Measurements from ENCODE around the gene MBOAT2. TPM values are rescaled to one million over a fixed set of nuclear protein-coding genes. Genes with fewer than 3 reads are reported as not detected.
"Not testable (repeated sequence)": the region's sequence is repeated elsewhere in the genome, so short reads cannot be mapped to it uniquely, and the experiment has no call there.

MBOAT2 gene
- polyA plus RNA-seq, 6 donors from 2014 or later = 0.07 to 1.5 (median 0.18) TPM; not detected in 2

- Mint-ChIP-seq H3K4me1 (peaks cover 6 to 26% (median 13%) of the 10 kb centered on the region in 3 donors), H3K27me3 (no peaks in the 10 kb centered on the region), H3K27ac (no peak overlapping the region), H3K4me3 (no peak overlapping the region), H3K36me3 (no peaks in the 10 kb centered on the region), H3K9me3 (peaks cover 0 to 1% (median 0%) of the 10 kb centered on the region in 7 donors)
- DNase-seq (no peak), ATAC-seq (ENCODE audit: low read depth in 2 of 2) (no peak)
Measured at GRCh38 chr2:8981876-8982275, 21.6 kb downstream of the MBOAT2 start.

GRCh38 chr2:8980096-8980495 is 23.4 kb downstream of the MBOAT2 start:
- Mint-ChIP-seq H3K27ac (no peak overlapping the region), H3K4me1 (peaks cover 0 to 18% (median 7%) of the 10 kb centered on the region in 3 donors), H3K36me3 (no peaks in the 10 kb centered on the region), H3K4me3 (no peak overlapping the region), H3K9me3 (peaks cover 0 to 1% (median 0%) of the 10 kb centered on the region in 7 donors), H3K27me3 (no peaks in the 10 kb centered on the region)
- DNase-seq = no peak
- ATAC-seq (ENCODE audit: low read depth in 2 of 2) = no peak

- DNase-seq = no peak
- Mint-ChIP-seq H3K4me1 (peaks cover 0 to 6% (median 0%) of the 10 kb centered on the region in 3 donors), H3K4me3 (no peak overlapping the region), H3K36me3 (no peaks in the 10 kb centered on the region), H3K27ac (no peak overlapping the region), H3K9me3 (peaks cover 0 to 6% (median 0%) of the 10 kb centered on the region in 7 donors), H3K27me3 (no peaks in the 10 kb centered on the region)
- ATAC-seq (ENCODE audit: low read depth in 2 of 2) = no peak
Measured at GRCh38 chr2:8977758-8978157, 25.7 kb downstream of the MBOAT2 start.

GRCh38 chr2:8976442-8977259 is 26.8 kb downstream of the MBOAT2 start:
- Mint-ChIP-seq H3K4me3 (no peak overlapping the region), H3K36me3 (no peaks in the 10 kb centered on the region), H3K9me3 (peaks cover 0 to 10% (median 0%) of the 10 kb centered on the region in 7 donors), H3K27ac (no peak overlapping the region), H3K4me1 (no peaks in the 10 kb centered on the region), H3K27me3 (no peaks in the 10 kb centered on the region)
- no peak for DNase-seq
- ATAC-seq (ENCODE audit: low read depth in 2 of 2) = no peak

GRCh38 chr2:8974016-8974415 is 29.5 kb downstream of the MBOAT2 start:
- no peak for DNase-seq
- Mint-ChIP-seq H3K9me3 (peaks cover 0 to 13% (median 0%) of the 10 kb centered on the region in 7 donors), H3K4me3 (no peak overlapping the region), H3K27me3 (no peaks in the 10 kb centered on the region), H3K4me1 (no peaks in the 10 kb centered on the region), H3K36me3 (no peaks in the 10 kb centered on the region), H3K27ac (no peak overlapping the region)
- ATAC-seq (ENCODE audit: low read depth in 2 of 2) = no peak

GRCh38 chr2:8973017-8973416 is 30.5 kb downstream of the MBOAT2 start:
- H3K9me3 Mint-ChIP-seq = peaks cover 0 to 13% (median 3%) of the 10 kb centered on the region in 7 donors
- H3K4me1 Mint-ChIP-seq; H3K27ac Mint-ChIP-seq; DNase-seq; H3K27me3 Mint-ChIP-seq; H3K36me3 Mint-ChIP-seq; H3K4me3 Mint-ChIP-seq; ATAC-seq (ENCODE audit: low read depth in 2 of 2): not testable (repeated sequence)

- not testable (repeated sequence) for H3K4me3 Mint-ChIP-seq
Measured at GRCh38 chr2:8972535-8972934, 30.9 kb downstream of the MBOAT2 start.

GRCh38 chr2:8969348-8969747 is 34.1 kb downstream of the MBOAT2 start:
- H3K27me3 Mint-ChIP-seq; H3K4me3 Mint-ChIP-seq; H3K36me3 Mint-ChIP-seq; DNase-seq; H3K4me1 Mint-ChIP-seq; ATAC-seq (ENCODE audit: low read depth in 2 of 2): not testable (repeated sequence)
- Mint-ChIP-seq H3K27ac (peak overlapping the region in 1 of 6 donors; percentile 37), H3K9me3 (peaks cover 0 to 13% (median 3%) of the 10 kb centered on the region in 7 donors)

More at GRCh38 chr2:8972535-8972934, 30.9 kb downstream of the MBOAT2 start:
- H3K36me3 Mint-ChIP-seq; ATAC-seq (ENCODE audit: low read depth in 2 of 2); H3K4me1 Mint-ChIP-seq; H3K27ac Mint-ChIP-seq; DNase-seq; H3K27me3 Mint-ChIP-seq: not testable (repeated sequence)
- peaks cover 0 to 13% (median 3%) of the 10 kb centered on the region in 7 donors for H3K9me3 Mint-ChIP-seq

- Mint-ChIP-seq H3K36me3 (no peaks in the 10 kb centered on the region), H3K9me3 (peaks cover 0 to 5% (median 1%) of the 10 kb centered on the region in 7 donors), H3K27ac (no peak overlapping the region), H3K4me1 (no peaks in the 10 kb centered on the region), H3K27me3 (no peaks in the 10 kb centered on the region), H3K4me3 (no peak overlapping the region)
- no peak for ATAC-seq (ENCODE audit: low read depth in 2 of 2)
- no peak for DNase-seq
Measured at GRCh38 chr2:8966123-8966908, 37.2 kb downstream of the MBOAT2 start.

GRCh38 chr2:8965216-8965969 is 38.1 kb downstream of the MBOAT2 start:
- Mint-ChIP-seq H3K36me3 (no peaks in the 10 kb centered on the region), H3K4me3 (no peak overlapping the region), H3K27ac (no peak overlapping the region), H3K4me1 (no peaks in the 10 kb centered on the region), H3K27me3 (no peaks in the 10 kb centered on the region), H3K9me3 (peaks cover 0 to 3% (median 0%) of the 10 kb centered on the region in 7 donors)
- DNase-seq (no peak), ATAC-seq (ENCODE audit: low read depth in 2 of 2) (no peak)

- Mint-ChIP-seq H3K27ac (no peak overlapping the region), H3K4me1 (no peaks in the 10 kb centered on the region), H3K9me3 (no peaks in the 10 kb centered on the region), H3K36me3 (no peaks in the 10 kb centered on the region), H3K27me3 (no peaks in the 10 kb centered on the region), H3K4me3 (no peak overlapping the region)
- no peak for DNase-seq
- no peak for ATAC-seq (ENCODE audit: low read depth in 2 of 2)
Measured at GRCh38 chr2:8962890-8963289, 40.6 kb downstream of the MBOAT2 start.

- Mint-ChIP-seq H3K4me1 (no peaks in the 10 kb centered on the region), H3K27me3 (peaks cover 0 to 6% (median 0%) of the 10 kb centered on the region in 3 donors), H3K27ac (peak overlapping the region in 1 of 6 donors; percentile 24), H3K4me3 (no peak overlapping the region), H3K36me3 (peaks cover 14 to 24% of the 10 kb centered on the region in 2 donors), H3K9me3 (peaks cover 6 to 24% (median 17%) of the 10 kb centered on the region in 7 donors)
- DNase-seq (no peak), ATAC-seq (ENCODE audit: low read depth in 2 of 2) (no peak)
Measured at GRCh38 chr2:8957628-8958027, 45.9 kb downstream of the MBOAT2 start.

GRCh38 chr2:8956774-8957173 is 46.7 kb downstream of the MBOAT2 start:
- no peak overlapping the region for H3K27ac Mint-ChIP-seq
- ATAC-seq (ENCODE audit: low read depth in 2 of 2) = no peak
- peaks cover 11 to 33% (median 20%) of the 10 kb centered on the region in 7 donors for H3K9me3 Mint-ChIP-seq
- H3K27me3 Mint-ChIP-seq = peaks cover 0 to 6% (median 0%) of the 10 kb centered on the region in 3 donors
- H3K4me3 Mint-ChIP-seq = no peak overlapping the region
- no peaks in the 10 kb centered on the region for H3K4me1 Mint-ChIP-seq
- no peak for DNase-seq
- peaks cover 22 to 32% of the 10 kb centered on the region in 2 donors for H3K36me3 Mint-ChIP-seq

Measured in naive B cell (primary cell).